ENCODE results near the gene POLN.

Gene POLN

GRCh38 chr4:2049381-2049780 is 192.5 kb downstream of the POLN start:
- DNase-seq (ENCODE audit: insufficient read length, low spot score) = no peak
- no peak for FAIRE-seq
- no peak for TF ChIP-seq POLR2A (IDR thresholded peaks at IDR 0.05; ENCODE audit: low read depth, low read length)

- DNase-seq (ENCODE audit: insufficient read length, low spot score) (no peak), FAIRE-seq (no peak)
- no peak for TF ChIP-seq POLR2A (IDR thresholded peaks at IDR 0.05; ENCODE audit: low read depth, low read length)
These were observed 193.1 kb downstream of the POLN start for GRCh38 chr4:2048831-2049230.

- DNase-seq (ENCODE audit: insufficient read length, low spot score) (no peak), FAIRE-seq (no peak)
- TF ChIP-seq POLR2A (IDR thresholded peaks at IDR 0.05; ENCODE audit: low read depth, low read length) = no peak
These were observed 193.9 kb downstream of the POLN start for GRCh38 chr4:2047781-2048581.

- FAIRE-seq (no peak), DNase-seq (ENCODE audit: insufficient read length, low spot score) (no peak)
- TF ChIP-seq POLR2A (IDR thresholded peaks at IDR 0.05; ENCODE audit: low read depth, low read length) = no peak
These were observed 194.8 kb downstream of the POLN start for GRCh38 chr4:2047031-2047660.

GRCh38 chr4:2046031-2046961 is 195.6 kb downstream of the POLN start:
- FAIRE-seq = no peak
- no peak for TF ChIP-seq POLR2A (IDR thresholded peaks at IDR 0.05; ENCODE audit: low read depth, low read length)
- DNase-seq (ENCODE audit: insufficient read length, low spot score) = no peak

GRCh38 chr4:2045518-2045951 is 196.4 kb downstream of the POLN start:
- no peak for TF ChIP-seq POLR2A (IDR thresholded peaks at IDR 0.05; ENCODE audit: low read depth, low read length)
- DNase-seq (ENCODE audit: insufficient read length, low spot score) = peak; percentile 87

GRCh38 chr4:2044542-2045517 is 197.1 kb downstream of the POLN start:
- FAIRE-seq = no peak
- no peak for DNase-seq (ENCODE audit: insufficient read length, low spot score)
- no peak for TF ChIP-seq POLR2A (IDR thresholded peaks at IDR 0.05; ENCODE audit: low read depth, low read length)

More at GRCh38 chr4:2045518-2045951, 196.4 kb downstream of the POLN start:
- FAIRE-seq = peak; percentile 73

- TF ChIP-seq POLR2A (IDR thresholded peaks at IDR 0.05; ENCODE audit: low read depth, low read length) = no peak
- FAIRE-seq = no peak
- DNase-seq (ENCODE audit: insufficient read length, low spot score) = no peak
These were observed 197.8 kb downstream of the POLN start for GRCh38 chr4:2044119-2044485.

- no peak for TF ChIP-seq POLR2A (IDR thresholded peaks at IDR 0.05; ENCODE audit: low read depth, low read length)
- FAIRE-seq (no peak), DNase-seq (ENCODE audit: insufficient read length, low spot score) (no peak)
These were observed 198.4 kb downstream of the POLN start for GRCh38 chr4:2043396-2044118.

GRCh38 chr4:2042947-2043395 is 198.9 kb downstream of the POLN start:
- FAIRE-seq (no peak), DNase-seq (ENCODE audit: insufficient read length, low spot score) (no peak)
- TF ChIP-seq POLR2A (IDR thresholded peaks at IDR 0.05; ENCODE audit: low read depth, low read length) = no peak

- DNase-seq (ENCODE audit: insufficient read length, low spot score) = no peak
- no peak for FAIRE-seq
- no peak for TF ChIP-seq POLR2A (IDR thresholded peaks at IDR 0.05; ENCODE audit: low read depth, low read length)
These were observed 199.5 kb downstream of the POLN start for GRCh38 chr4:2042204-2042946.

Measured in H54 (cell line).